Measurements from ENCODE around the gene PPP1R7. TPM values are rescaled to one million over a fixed set of nuclear protein-coding genes. Genes with fewer than 3 reads are reported as not detected.

The PPP1R7 gene
- total and polyA plus RNA-seq, 7 donors: 44.0 to 108 (median 72.5) TPM

DNA sequence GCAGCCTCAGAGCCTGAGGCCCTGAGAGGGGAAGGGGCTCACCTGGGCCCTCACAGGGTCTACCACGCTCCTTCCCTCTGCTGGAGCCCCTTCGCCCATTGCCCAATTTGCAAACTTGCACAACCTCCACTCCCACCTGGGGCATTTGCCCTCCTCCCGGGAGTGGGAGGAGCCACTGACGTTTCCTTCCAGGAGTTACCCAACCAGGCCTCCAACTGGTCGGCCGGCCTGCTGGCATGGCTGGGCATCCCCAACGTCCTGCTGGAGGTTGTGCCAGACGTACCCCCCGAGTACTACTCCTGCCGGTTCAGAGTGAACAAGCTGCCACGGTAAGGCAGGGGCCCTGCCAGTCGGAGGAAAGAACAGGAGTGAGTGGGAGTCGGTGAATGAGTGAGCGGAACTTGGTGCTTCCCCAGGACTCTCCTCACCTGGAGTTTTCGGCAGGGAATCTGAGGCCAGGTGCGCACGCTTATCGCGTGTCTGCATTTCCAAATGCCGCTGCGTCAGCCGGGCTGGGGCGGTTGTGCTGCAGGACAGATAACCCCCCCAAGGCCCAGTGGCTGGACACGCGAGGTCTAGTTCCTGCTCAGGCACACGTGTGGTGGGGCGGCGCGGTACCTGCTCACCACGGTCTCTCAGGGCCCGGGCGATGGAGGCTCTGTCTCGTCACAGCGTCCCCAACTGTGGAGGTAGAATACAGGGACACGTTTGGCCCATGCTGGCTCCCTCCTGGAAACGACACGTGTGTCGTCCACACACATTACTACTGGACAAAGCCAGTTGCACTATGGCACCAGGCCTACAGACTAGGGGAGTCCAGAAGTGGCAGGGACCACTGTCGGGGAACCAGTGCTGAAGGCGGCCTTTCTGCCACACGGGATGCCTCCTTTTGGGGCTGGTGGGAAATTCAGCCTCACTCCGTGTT is 49.9 kb downstream of the PPP1R7 start:
- 84 to 88% (median 88%) methylated on average over 41 to 42 of the region's 42 CpGs for WGBS, 3 donors
- peak; percentile 11 to 45 for DNase-seq
- H3K27ac ChIP-seq: no peak overlapping the region
- no peaks in the 10 kb centered on the region for H3K9me3 ChIP-seq
- H3K36me3 ChIP-seq (ENCODE audit: insufficient read depth in 1 of 2, low read depth in 1 of 2): no peaks in the 10 kb centered on the region
- no peak overlapping the region for H3K4me3 ChIP-seq
- H3K4me1 ChIP-seq: no peaks in the 10 kb centered on the region
- intact Hi-C loops (cut with DNase I): no loop called here
- H3K27me3 ChIP-seq (ENCODE audit: insufficient read depth in 3 of 3, low read length in 2 of 3): no peaks in the 10 kb centered on the region
- TF ChIP-seq, protein P1, sequence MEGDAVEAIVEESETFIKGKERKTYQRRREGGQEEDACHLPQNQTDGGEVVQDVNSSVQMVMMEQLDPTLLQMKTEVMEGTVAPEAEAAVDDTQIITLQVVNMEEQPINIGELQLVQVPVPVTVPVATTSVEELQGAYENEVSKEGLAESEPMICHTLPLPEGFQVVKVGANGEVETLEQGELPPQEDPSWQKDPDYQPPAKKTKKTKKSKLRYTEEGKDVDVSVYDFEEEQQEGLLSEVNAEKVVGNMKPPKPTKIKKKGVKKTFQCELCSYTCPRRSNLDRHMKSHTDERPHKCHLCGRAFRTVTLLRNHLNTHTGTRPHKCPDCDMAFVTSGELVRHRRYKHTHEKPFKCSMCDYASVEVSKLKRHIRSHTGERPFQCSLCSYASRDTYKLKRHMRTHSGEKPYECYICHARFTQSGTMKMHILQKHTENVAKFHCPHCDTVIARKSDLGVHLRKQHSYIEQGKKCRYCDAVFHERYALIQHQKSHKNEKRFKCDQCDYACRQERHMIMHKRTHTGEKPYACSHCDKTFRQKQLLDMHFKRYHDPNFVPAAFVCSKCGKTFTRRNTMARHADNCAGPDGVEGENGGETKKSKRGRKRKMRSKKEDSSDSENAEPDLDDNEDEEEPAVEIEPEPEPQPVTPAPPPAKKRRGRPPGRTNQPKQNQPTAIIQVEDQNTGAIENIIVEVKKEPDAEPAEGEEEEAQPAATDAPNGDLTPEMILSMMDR (IDR thresholded peaks at IDR 0.05): no peak
- ATAC-seq: no peak

DNA sequence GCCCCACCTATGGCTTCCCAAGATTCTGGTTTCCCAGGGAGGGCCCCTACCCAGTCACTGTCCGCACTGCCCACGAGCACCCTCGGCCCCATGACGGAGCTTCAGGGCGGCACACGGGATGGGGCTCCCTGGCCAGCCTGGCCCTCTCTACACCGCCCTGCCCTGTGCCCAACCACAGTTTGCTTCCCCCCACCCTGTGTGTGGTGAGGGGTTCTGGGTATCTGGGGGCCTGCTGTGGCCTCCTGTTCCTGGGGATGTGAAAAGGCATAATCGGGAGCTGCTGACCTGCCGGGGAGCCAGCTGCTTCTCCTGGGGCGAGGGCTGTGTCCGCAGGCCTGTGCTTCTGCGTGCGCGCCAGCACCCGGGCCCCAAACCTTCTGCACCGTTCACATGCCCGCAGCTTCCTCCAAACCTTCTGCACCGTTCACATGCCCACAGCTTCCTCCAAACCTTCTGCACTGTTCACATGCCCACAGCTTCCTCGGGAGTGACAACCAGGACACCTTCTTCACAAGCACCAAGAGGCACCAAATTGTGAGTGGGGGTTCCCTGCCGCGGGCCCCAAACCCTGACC is 50.6 kb downstream of the PPP1R7 start:
- H3K27ac ChIP-seq: no peak overlapping the region
- intact Hi-C loops (cut with DNase I): no loop called here
- no peaks in the 10 kb centered on the region for H3K4me1 ChIP-seq
- 89 to 93% (median 91%) methylated on average over 21 of the region's 21 CpGs for WGBS, 3 donors
- H3K4me3 ChIP-seq: no peak overlapping the region
- H3K36me3 ChIP-seq (ENCODE audit: insufficient read depth in 1 of 2, low read depth in 1 of 2): no peaks in the 10 kb centered on the region
- TF ChIP-seq, protein P1 (IDR thresholded peaks at IDR 0.05): no peak
- DNase-seq (peak; percentile 5 to 36), ATAC-seq (no peak)
- no peaks in the 10 kb centered on the region for H3K27me3 ChIP-seq (ENCODE audit: insufficient read depth in 3 of 3, low read length in 2 of 3)
- H3K9me3 ChIP-seq: no peaks in the 10 kb centered on the region

DNA sequence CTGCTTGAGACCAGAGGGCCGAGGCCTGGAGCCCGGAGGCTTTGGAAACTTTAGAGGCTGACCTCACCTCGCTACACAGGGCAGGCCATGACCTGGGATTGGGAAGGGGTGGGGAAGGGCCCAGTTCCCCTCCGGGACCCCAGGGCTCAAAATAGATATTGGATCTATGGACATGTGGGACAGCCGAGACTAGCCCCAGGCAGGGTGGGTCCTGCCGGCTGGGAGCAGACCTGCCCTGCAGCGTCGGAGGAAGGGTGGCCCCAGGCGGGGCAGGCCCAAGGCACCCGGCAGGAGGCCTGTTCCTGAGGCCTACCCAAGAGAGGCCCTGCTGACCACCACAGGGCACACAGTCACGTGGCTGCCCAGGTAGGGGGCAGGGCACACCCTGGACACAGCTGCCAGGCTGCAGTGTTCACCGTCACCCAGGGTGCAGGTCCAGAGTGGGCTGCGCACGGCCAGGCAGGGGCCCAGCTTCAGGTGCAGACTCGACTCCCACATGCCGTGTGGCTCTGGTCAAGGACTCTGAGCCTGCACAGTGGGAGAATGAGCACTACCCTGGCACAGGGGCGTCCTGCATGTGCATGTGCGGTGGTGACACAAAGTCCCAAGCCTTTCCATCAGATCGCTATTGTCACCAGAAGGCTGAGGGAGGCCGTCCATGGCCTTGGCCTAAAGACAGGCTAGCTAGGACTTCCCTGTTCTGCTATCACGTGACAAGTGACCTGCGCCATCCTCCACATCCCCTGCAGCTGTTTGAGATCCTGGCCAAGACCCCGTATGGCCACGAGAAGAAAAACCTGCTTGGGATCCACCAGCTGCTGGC is 51.4 kb downstream of the PPP1R7 start:
- H3K27ac ChIP-seq: no peak overlapping the region
- H3K4me3 ChIP-seq: no peak overlapping the region
- DNase-seq (peak; percentile 2 to 44), ATAC-seq (peak in 1 of 4 donors; percentile 16)
- TF ChIP-seq, protein P1 (IDR thresholded peaks at IDR 0.05): no peak
- 78 to 83% (median 82%) methylated on average over 24 of the region's 24 CpGs for WGBS, 3 donors
- H3K9me3 ChIP-seq: no peaks in the 10 kb centered on the region
- H3K36me3 ChIP-seq (ENCODE audit: insufficient read depth in 1 of 2, low read depth in 1 of 2): no peaks in the 10 kb centered on the region
- no peaks in the 10 kb centered on the region for H3K27me3 ChIP-seq (ENCODE audit: insufficient read depth in 3 of 3, low read length in 2 of 3)
- H3K4me1 ChIP-seq: no peaks in the 10 kb centered on the region
- intact Hi-C loops (cut with DNase I): no loop called here

DNA sequence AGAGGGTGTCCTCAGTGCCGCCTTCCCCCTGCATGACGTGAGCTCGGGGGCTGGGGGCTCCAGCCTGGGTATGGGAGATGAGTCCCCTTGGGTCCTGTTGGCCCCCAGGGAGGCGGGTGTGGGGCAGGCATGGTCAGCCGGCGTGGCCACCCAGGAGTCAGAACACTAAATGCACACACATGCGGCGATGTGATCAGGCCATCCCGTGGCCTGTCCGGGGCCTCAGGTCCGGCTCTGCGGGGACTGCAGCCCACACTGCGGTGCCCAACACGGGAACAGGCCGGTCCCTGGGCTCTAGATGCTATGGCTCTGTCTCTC is 52.0 kb downstream of the PPP1R7 start:
- ATAC-seq: no peak
- intact Hi-C loops (cut with DNase I): no loop called here
- Histone ChIP-seq H3K4me3 (no peak overlapping the region), H3K27me3 (ENCODE audit: insufficient read depth in 3 of 3, low read length in 2 of 3) (no peaks in the 10 kb centered on the region), H3K4me1 (no peaks in the 10 kb centered on the region), H3K9me3 (no peaks in the 10 kb centered on the region), H3K27ac (no peak overlapping the region), H3K36me3 (ENCODE audit: insufficient read depth in 1 of 2, low read depth in 1 of 2) (no peaks in the 10 kb centered on the region)
- 64 to 75% (median 64%) methylated on average over 15 of the region's 15 CpGs for WGBS, 3 donors
- TF ChIP-seq, protein P1 (IDR thresholded peaks at IDR 0.05): no peak
- DNase-seq: peak; percentile 5 to 48

Data from psoas muscle (tissue), 8 donors.